Liver (tissue), 9 donors: ENCODE measurements around the gene RNF10. TPM values are rescaled to one million over a fixed set of nuclear protein-coding genes. Genes with fewer than 3 reads are reported as not detected.

Source experiments
- DNase-seq: peaks from one replicate; pipeline ENCODE4 v3.0.0-alpha.2; 2017; ENCODE audit warnings: low spot score
- H3K27ac ChIP-seq, 2 donors: one replicate each; pipeline ENCODE4 v1.7.0; 2013; ENCODE audit warnings: inconsistent platforms in 2 of 2, low read length in 2 of 2, control low read depth in 1 of 2, low read depth in 1 of 2, mild to moderate bottlenecking in 1 of 2
- H3K27me3 ChIP-seq, 4 donors: one replicate each; pipeline versions ENCODE4 v1.6.1 to v1.7.0; 2013; ENCODE audit warnings: low read length in 3 of 4, inconsistent platforms in 1 of 4, mild to moderate bottlenecking in 1 of 4, moderate library complexity in 1 of 4; ENCODE audit not compliant: control insufficient read depth in 4 of 4, insufficient read depth in 4 of 4
- H3K36me3 ChIP-seq, 4 donors: one replicate each; pipeline versions ENCODE4 v1.6.1 to v1.7.0; 2013; ENCODE audit warnings: low read length in 3 of 4, mild to moderate bottlenecking in 3 of 4, low read depth in 1 of 4, moderate library complexity in 1 of 4; ENCODE audit not compliant: control insufficient read depth in 4 of 4, insufficient read depth in 3 of 4
- H3K4me1 ChIP-seq, 4 donors: one replicate each; pipeline versions ENCODE4 v1.6.1 to v1.7.0; 2013; ENCODE audit warnings: low read length in 3 of 4, mild to moderate bottlenecking in 3 of 4, moderate library complexity in 1 of 4; ENCODE audit not compliant: control insufficient read depth in 4 of 4, insufficient read depth in 4 of 4
- H3K4me3 ChIP-seq, 3 donors: one replicate each; pipeline versions ENCODE4 v1.6.1 to v1.7.0; 2013; ENCODE audit warnings: low read length in 3 of 3, control low read depth in 1 of 3, low read depth in 1 of 3, mild to moderate bottlenecking in 1 of 3
- H3K9ac ChIP-seq, 2 donors: one replicate each; pipeline ENCODE4 v1.7.0; 2013; ENCODE audit warnings: low read length in 2 of 2, mild to moderate bottlenecking in 2 of 2, moderate library complexity in 2 of 2, control low read depth in 1 of 2, low read depth in 1 of 2
- H3K9me3 ChIP-seq, 4 donors: one replicate each; pipeline versions ENCODE4 v1.6.1 to v1.7.0; 2013; ENCODE audit warnings: low read length in 3 of 4; ENCODE audit not compliant: control insufficient read depth in 4 of 4
- ATF3 ChIP-seq: IDR thresholded peaks from 2 replicates; pipeline ENCODE4 v1.6.1; 2016; ENCODE audit warnings: antibody characterized with exemption
- EGR1 ChIP-seq, 2 donors: IDR thresholded peaks; 2 replicates each; pipeline ENCODE4 v1.6.1; 2016 to 2018; ENCODE audit warnings: antibody characterized with exemption in 2 of 2, low read depth in 2 of 2
- FOXA1 ChIP-seq: IDR thresholded peaks from 2 replicates; pipeline ENCODE4 v1.6.1; 2016; ENCODE audit warnings: antibody characterized with exemption
- FOXA2 ChIP-seq: IDR thresholded peaks from 2 replicates; pipeline ENCODE4 v1.6.1; 2016; ENCODE audit warnings: antibody characterized with exemption
- GABPA ChIP-seq, 2 donors: IDR thresholded peaks in 1 of 2; conservative IDR thresholded peaks in 1 of 2; 2 replicates each; pipeline ENCODE4 v1.6.1; 2016; ENCODE audit warnings: antibody characterized with exemption in 2 of 2, mild to moderate bottlenecking in 1 of 2, moderate library complexity in 1 of 2
- HNF4A ChIP-seq, 2 donors: conservative IDR thresholded peaks; 2 replicates each; pipeline ENCODE4 v1.6.1; 2016; ENCODE audit warnings: antibody characterized with exemption in 2 of 2, mild to moderate bottlenecking in 2 of 2
- HNF4G ChIP-seq: IDR thresholded peaks from 2 replicates; pipeline ENCODE4 v1.6.1; 2016; ENCODE audit warnings: antibody characterized with exemption
- JUND ChIP-seq, 2 donors: IDR thresholded peaks; 2 replicates each; pipeline ENCODE4 v1.6.1; 2016; ENCODE audit warnings: antibody characterized with exemption in 2 of 2
- NR2F2 ChIP-seq: IDR thresholded peaks from 2 replicates; pipeline ENCODE4 v1.6.1; 2016; ENCODE audit warnings: antibody characterized with exemption
- RAD21 ChIP-seq, 2 donors: IDR thresholded peaks; 2 replicates each; pipeline ENCODE4 v1.6.1; 2016; ENCODE audit warnings: antibody characterized with exemption in 2 of 2, mild to moderate bottlenecking in 2 of 2
- REST ChIP-seq: IDR thresholded peaks from 2 replicates; pipeline ENCODE4 v1.6.1; 2016; ENCODE audit warnings: antibody characterized with exemption, mild to moderate bottlenecking
- RXRA ChIP-seq, 2 donors: IDR thresholded peaks; 2 replicates each; pipeline ENCODE4 v1.6.1; 2017 to 2018; ENCODE audit warnings: antibody characterized with exemption in 2 of 2, mild to moderate bottlenecking in 1 of 2
- SP1 ChIP-seq: IDR thresholded peaks from 2 replicates; pipeline ENCODE4 v1.6.1; 2018; ENCODE audit warnings: antibody characterized with exemption, mild to moderate bottlenecking
- TAF1 ChIP-seq: conservative IDR thresholded peaks from 2 replicates; pipeline ENCODE4 v1.6.1; 2016; ENCODE audit warnings: antibody characterized with exemption, mild to moderate bottlenecking
- YY1 ChIP-seq: IDR thresholded peaks from 2 replicates; pipeline ENCODE4 v1.6.1; 2016; ENCODE audit warnings: antibody characterized with exemption, mild to moderate bottlenecking
- WGBS: extraction: QIAGEN DNeasy Blood & Tissue Kit; methylation state at CpG from one replicate; pipeline ENCODE4 v1.1.7; 2013; 5-methylcytosine and 5-hydroxymethylcytosine counted together
- polyA plus RNA-seq, 2 donors: library from polyadenylated mRNA; stranded (reverse) in 1 of 2; unstranded in 1 of 2; fragments of 200-250 nt in 1 of 2; fragments of >200 nt in 1 of 2; fragmentation: Nextera tagmentation in 1 of 2; extraction: Ambion mirVana in 1 of 2; gene quantifications; one replicate each; pipeline versions ENCODE4 v1.2.1 to v1.2.3, GENCODE V29; 2013 to 2015
- total RNA-seq, 2 donors: library from RNA; depleted of rRNA; stranded (reverse); fragments of >200 nt; gene quantifications; one replicate each; pipeline ENCODE4 v1.2.3, GENCODE V29; 2014
- TF ChIP-seq, protein P1 (sequence below): fragments of 150-350 bp; IDR thresholded peaks from 2 replicates; pipeline ENCODE4 v1.5.1; 2017; ENCODE audit warnings: improper control_type of control experiment, low read depth, low read length; ENCODE audit not compliant: missing input control
- TF ChIP-seq, protein P2 (sequence below): IDR thresholded peaks from 2 replicates; pipeline ENCODE4 v1.6.1; 2016; ENCODE audit warnings: antibody characterized with exemption
- TF ChIP-seq, protein P3 (sequence below): IDR thresholded peaks from 2 replicates; pipeline ENCODE4 v1.6.1; 2016; ENCODE audit warnings: antibody characterized with exemption
- donor health status: healthy.
- donor health status: healthy.
- donor health status: healthy.
- donor health status: healthy.
- donor health status: healthy.

Gene RNF10
- total and polyA plus RNA-seq, 4 donors: 48.0 to 157 (median 75.6) TPM

GRCh38 chr12:120538281-120539156 lies 4.4 kb downstream of the RNF10 start:
- Histone ChIP-seq H3K4me3 (peak overlapping the region in 2 of 3 donors; percentile 23 to 29), H3K27ac (peak overlapping the region; percentile 31 to 82), H3K9me3 (no peaks in the 10 kb centered on the region), H3K4me1 (peaks cover 15 to 59% (median 50%) of the 10 kb centered on the region in 4 donors), H3K9ac (peak overlapping the region in 1 of 2 donors; percentile 71), H3K36me3 (peaks cover 0 to 3% (median under 1%) of the 10 kb centered on the region in 4 donors), H3K27me3 (no peaks in the 10 kb centered on the region)
- WGBS: 18% methylated on average over 6 of the region's 6 CpGs
- no peak for DNase-seq
- TF ChIP-seq FOXA2 (no peak), SP1 (peak; percentile 76), ATF3 (no peak), HNF4A (conservative IDR thresholded peaks at IDR 0.05) (peak; percentile 72 to 75), RAD21 (IDR thresholded peaks at IDR 0.05) (peak in 1 of 2 donors; percentile 28), JUND (IDR thresholded peaks at IDR 0.05) (no peak), HNF4G (peak; percentile 41), REST (peak; percentile 24), NR2F2 (peak; percentile 84), GABPA (IDR thresholded peaks at IDR 0.05 in 1 of 2, conservative IDR thresholded peaks at IDR 0.05 in 1 of 2) (no peak), EGR1 (IDR thresholded peaks at IDR 0.05; ENCODE audit: low read depth in 2 of 2) (no peak), RXRA (IDR thresholded peaks at IDR 0.05) (peak; percentile 87 to 93), YY1 (peak; percentile 34), FOXA1 (no peak), TAF1 (no peak)
- TF ChIP-seq, protein P1, sequence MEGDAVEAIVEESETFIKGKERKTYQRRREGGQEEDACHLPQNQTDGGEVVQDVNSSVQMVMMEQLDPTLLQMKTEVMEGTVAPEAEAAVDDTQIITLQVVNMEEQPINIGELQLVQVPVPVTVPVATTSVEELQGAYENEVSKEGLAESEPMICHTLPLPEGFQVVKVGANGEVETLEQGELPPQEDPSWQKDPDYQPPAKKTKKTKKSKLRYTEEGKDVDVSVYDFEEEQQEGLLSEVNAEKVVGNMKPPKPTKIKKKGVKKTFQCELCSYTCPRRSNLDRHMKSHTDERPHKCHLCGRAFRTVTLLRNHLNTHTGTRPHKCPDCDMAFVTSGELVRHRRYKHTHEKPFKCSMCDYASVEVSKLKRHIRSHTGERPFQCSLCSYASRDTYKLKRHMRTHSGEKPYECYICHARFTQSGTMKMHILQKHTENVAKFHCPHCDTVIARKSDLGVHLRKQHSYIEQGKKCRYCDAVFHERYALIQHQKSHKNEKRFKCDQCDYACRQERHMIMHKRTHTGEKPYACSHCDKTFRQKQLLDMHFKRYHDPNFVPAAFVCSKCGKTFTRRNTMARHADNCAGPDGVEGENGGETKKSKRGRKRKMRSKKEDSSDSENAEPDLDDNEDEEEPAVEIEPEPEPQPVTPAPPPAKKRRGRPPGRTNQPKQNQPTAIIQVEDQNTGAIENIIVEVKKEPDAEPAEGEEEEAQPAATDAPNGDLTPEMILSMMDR: no peak
- TF ChIP-seq, protein P2, sequence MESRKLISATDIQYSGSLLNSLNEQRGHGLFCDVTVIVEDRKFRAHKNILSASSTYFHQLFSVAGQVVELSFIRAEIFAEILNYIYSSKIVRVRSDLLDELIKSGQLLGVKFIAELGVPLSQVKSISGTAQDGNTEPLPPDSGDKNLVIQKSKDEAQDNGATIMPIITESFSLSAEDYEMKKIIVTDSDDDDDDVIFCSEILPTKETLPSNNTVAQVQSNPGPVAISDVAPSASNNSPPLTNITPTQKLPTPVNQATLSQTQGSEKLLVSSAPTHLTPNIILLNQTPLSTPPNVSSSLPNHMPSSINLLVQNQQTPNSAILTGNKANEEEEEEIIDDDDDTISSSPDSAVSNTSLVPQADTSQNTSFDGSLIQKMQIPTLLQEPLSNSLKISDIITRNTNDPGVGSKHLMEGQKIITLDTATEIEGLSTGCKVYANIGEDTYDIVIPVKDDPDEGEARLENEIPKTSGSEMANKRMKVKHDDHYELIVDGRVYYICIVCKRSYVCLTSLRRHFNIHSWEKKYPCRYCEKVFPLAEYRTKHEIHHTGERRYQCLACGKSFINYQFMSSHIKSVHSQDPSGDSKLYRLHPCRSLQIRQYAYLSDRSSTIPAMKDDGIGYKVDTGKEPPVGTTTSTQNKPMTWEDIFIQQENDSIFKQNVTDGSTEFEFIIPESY: no peak
- TF ChIP-seq, protein P3, sequence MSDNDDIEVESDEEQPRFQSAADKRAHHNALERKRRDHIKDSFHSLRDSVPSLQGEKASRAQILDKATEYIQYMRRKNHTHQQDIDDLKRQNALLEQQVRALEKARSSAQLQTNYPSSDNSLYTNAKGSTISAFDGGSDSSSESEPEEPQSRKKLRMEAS: no peak
